ENCODE measurements around the gene GALNT15. TPM values are rescaled to one million over a fixed set of nuclear protein-coding genes. Genes with fewer than 3 reads are reported as not detected.

GALNT15 gene
- total and polyA plus RNA-seq, 12 donors, result 0.55 to 30.5 (median 4.3) TPM

DNA sequence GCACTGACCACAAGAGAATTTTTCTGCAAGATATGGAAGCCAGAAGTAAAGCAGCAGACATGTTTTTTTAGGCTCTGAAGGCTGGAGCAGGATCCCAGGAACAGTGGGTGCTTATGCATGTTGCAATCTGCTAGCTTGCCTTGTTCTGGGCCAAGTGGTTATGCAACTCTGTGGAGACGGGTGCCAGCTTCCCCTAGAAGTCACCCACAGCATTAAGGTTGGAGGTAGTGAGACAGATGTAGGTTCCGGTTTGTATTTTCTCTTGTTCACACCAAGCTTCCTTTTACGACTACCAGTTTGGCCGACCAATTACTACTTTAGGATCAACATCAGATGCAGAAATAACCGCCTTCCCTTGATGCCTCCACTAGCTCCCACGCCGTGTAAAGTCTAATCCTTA lies 79.1 kb downstream of the GALNT15 start:
- 77 to 85% methylated on average over 7 of the region's 7 CpGs for WGBS, 2 donors
- TF ChIP-seq, protein P1, sequence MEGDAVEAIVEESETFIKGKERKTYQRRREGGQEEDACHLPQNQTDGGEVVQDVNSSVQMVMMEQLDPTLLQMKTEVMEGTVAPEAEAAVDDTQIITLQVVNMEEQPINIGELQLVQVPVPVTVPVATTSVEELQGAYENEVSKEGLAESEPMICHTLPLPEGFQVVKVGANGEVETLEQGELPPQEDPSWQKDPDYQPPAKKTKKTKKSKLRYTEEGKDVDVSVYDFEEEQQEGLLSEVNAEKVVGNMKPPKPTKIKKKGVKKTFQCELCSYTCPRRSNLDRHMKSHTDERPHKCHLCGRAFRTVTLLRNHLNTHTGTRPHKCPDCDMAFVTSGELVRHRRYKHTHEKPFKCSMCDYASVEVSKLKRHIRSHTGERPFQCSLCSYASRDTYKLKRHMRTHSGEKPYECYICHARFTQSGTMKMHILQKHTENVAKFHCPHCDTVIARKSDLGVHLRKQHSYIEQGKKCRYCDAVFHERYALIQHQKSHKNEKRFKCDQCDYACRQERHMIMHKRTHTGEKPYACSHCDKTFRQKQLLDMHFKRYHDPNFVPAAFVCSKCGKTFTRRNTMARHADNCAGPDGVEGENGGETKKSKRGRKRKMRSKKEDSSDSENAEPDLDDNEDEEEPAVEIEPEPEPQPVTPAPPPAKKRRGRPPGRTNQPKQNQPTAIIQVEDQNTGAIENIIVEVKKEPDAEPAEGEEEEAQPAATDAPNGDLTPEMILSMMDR (IDR thresholded peaks at IDR 0.05), result no peak
- H3K4me3 ChIP-seq, result no peak overlapping the region
- H3K36me3 ChIP-seq, result peaks cover 0 to 19% (median 0%) of the 10 kb centered on the region in 9 donors
- H3K27me3 ChIP-seq, result no peaks in the 10 kb centered on the region
- peaks cover 0 to 21% (median 4%) of the 10 kb centered on the region in 9 donors for H3K4me1 ChIP-seq
- intact Hi-C loops (cut with DNase I), result loop anchor here in 2 of 10 donors (5.0 to 10.0 kb wide), 2 partner anchors 431 to 619 kb away; no protein-coding TSS in a partner anchor
- peak overlapping the region in 2 of 10 donors; percentile 2 to 24 for H3K27ac ChIP-seq
- ATAC-seq (peak; percentile 62 to 94 (median 84)), DNase-seq (peak; percentile 36 to 44)
- no peaks in the 10 kb centered on the region for H3K9me3 ChIP-seq

DNA sequence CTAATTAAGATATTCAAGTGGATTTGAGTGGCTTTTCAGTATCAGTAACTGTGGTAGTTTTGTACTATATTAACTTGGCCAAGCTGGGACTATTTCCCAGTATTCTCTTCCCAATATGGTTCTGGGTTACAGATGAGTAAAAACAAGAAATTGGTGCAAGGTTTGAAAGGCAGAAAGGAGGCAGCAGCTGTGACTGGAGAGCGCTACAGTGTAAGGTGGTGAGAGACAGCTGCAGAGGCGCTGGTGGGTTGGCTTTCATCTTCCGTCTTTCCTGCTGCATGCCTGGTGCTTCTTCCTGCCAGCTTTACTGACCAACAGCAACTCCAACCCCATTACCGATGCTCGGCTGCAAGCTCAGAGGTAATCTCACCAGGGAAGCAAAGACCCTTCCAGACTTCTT lies 80.4 kb downstream of the GALNT15 start:
- peaks cover 0 to 32% (median 10%) of the 10 kb centered on the region in 9 donors for H3K36me3 ChIP-seq
- no peaks in the 10 kb centered on the region for H3K9me3 ChIP-seq
- H3K27me3 ChIP-seq, result no peaks in the 10 kb centered on the region
- H3K4me1 ChIP-seq, result peaks cover 0 to 22% (median 4%) of the 10 kb centered on the region in 9 donors
- no peak for ATAC-seq
- TF ChIP-seq, protein P1 (IDR thresholded peaks at IDR 0.05), result no peak
- no peak for DNase-seq
- no peak overlapping the region for H3K27ac ChIP-seq
- 75 to 76% methylated on average over 5 of the region's 5 CpGs for WGBS, 2 donors
- H3K4me3 ChIP-seq, result no peak overlapping the region
- intact Hi-C loops (cut with DNase I), result loop anchor here in 2 of 10 donors (5.0 to 10.0 kb wide), 2 partner anchors 433 to 620 kb away; no protein-coding TSS in a partner anchor

DNA sequence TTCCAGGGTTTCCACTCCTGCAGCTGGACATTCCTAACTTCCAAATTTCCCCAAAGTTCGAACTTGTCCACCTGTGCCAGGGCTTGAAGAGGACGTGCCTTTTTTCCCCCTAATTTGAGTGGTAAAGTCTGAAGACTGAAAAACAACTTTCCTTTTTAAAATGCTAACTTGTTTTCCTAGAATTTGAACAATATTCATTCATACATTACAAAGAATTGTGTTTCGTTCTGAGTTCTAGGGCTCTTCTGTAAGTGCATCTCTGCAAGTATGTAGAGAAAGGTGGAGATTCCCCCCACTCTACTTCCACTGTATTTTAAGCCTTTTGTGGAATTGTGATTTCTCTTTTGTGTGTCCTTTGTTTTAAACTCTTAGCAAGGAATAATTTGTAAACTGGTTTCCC lies 80.8 kb downstream of the GALNT15 start:
- TF ChIP-seq, protein P1 (IDR thresholded peaks at IDR 0.05), result no peak
- peaks cover 0 to 22% (median 4%) of the 10 kb centered on the region in 9 donors for H3K4me1 ChIP-seq
- peaks cover 0 to 36% (median 11%) of the 10 kb centered on the region in 9 donors for H3K36me3 ChIP-seq
- H3K27me3 ChIP-seq, result no peaks in the 10 kb centered on the region
- no peaks in the 10 kb centered on the region for H3K9me3 ChIP-seq
- ATAC-seq (no peak), DNase-seq (no peak)
- intact Hi-C loops (cut with DNase I), result loop anchor here in 1 of 10 donors (10.0 kb wide), 1 partner anchor 621 kb away; no protein-coding TSS in a partner anchor
- no peak overlapping the region for H3K27ac ChIP-seq
- no peak overlapping the region for H3K4me3 ChIP-seq
- WGBS, 2 donors, result 88 to 90% methylated on average over 3 of the region's 3 CpGs

DNA sequence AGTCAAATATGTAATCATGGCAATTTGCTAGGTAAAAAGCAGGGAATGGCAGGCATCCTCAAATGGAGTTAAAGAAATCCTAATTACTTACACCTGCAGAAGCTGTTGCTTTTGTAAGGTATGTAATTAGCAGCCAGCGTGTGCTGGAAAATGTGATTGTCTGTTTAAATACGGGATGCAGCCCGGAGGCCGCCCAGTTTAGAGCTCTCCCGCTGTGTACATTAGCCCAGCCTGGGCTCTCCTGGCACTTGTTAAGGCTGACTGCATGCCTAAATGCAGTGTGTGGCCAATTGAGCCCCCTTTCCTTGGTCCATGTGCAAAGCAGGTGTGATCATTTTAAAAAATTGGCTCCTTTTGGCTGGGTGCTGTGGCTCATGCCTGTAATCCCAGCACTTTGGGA lies 81.2 kb downstream of the GALNT15 start:
- no peak overlapping the region for H3K27ac ChIP-seq
- H3K36me3 ChIP-seq, result peaks cover 0 to 40% (median 14%) of the 10 kb centered on the region in 9 donors
- no peaks in the 10 kb centered on the region for H3K27me3 ChIP-seq
- H3K4me1 ChIP-seq, result peaks cover 0 to 22% (median 4%) of the 10 kb centered on the region in 9 donors
- no peaks in the 10 kb centered on the region for H3K9me3 ChIP-seq
- WGBS, 2 donors, result 91 to 92% methylated on average over 5 of the region's 5 CpGs
- DNase-seq (no peak), ATAC-seq (no peak)
- no peak overlapping the region for H3K4me3 ChIP-seq
- intact Hi-C loops (cut with DNase I), result loop anchor here in 1 of 10 donors (10.0 kb wide), 1 partner anchor 621 kb away; no protein-coding TSS in a partner anchor
- TF ChIP-seq, protein P1 (IDR thresholded peaks at IDR 0.05), result no peak
